Endodermal cell (in vitro differentiated cells): ENCODE results near the gene P2RY11. TPM values are rescaled to one million over a fixed set of nuclear protein-coding genes. Genes with fewer than 3 reads are reported as not detected.

ENCODE experiments used
- DNase-seq: peaks from one replicate; pipeline ENCODE4 v3.0.0-alpha.2; 2017
- H3K27ac ChIP-seq: 2 replicates; pipeline ENCODE4 v1.5.1; 2013; ENCODE audit warnings: mild to moderate bottlenecking, low read depth, low read length, moderate library complexity
- H3K27me3 ChIP-seq: 2 replicates; pipeline ENCODE4 v1.6.1; 2013; ENCODE audit warnings: mild to moderate bottlenecking, low read length, moderate library complexity; ENCODE audit not compliant: insufficient read depth, control insufficient read depth, poor library complexity, severe bottlenecking
- H3K36me3 ChIP-seq: 2 replicates; pipeline ENCODE4 v1.7.0; 2013; ENCODE audit warnings: mild to moderate bottlenecking, low read length, moderate library complexity; ENCODE audit not compliant: control insufficient read depth, insufficient read depth
- H3K4me1 ChIP-seq: one replicate; pipeline ENCODE4 v1.7.0; 2013; ENCODE audit warnings: low read length; ENCODE audit not compliant: control insufficient read depth, insufficient read depth
- H3K4me3 ChIP-seq: 2 replicates; pipeline ENCODE4 v1.5.1; 2013; ENCODE audit warnings: mild to moderate bottlenecking, low read length, moderate library complexity
- H3K9ac ChIP-seq: 2 replicates; pipeline ENCODE4 v1.6.1; 2013; ENCODE audit warnings: mild to moderate bottlenecking, low read length, moderate library complexity; ENCODE audit not compliant: poor library complexity, severe bottlenecking; ENCODE audit errors: extremely low read depth
- H3K9me3 ChIP-seq: 2 replicates; pipeline ENCODE4 v1.6.1; 2013; ENCODE audit warnings: mild to moderate bottlenecking, low read length, moderate library complexity; ENCODE audit not compliant: control insufficient read depth
- H3K27ac Mint-ChIP-seq: 2 replicates; pipeline ENCODE4 v1.8.0; 2020; ENCODE audit warnings: mixed read lengths
- H3K27me3 Mint-ChIP-seq: 2 replicates; pipeline ENCODE4 v1.8.0; 2021; ENCODE audit warnings: mild to moderate bottlenecking, mixed read lengths; ENCODE audit not compliant: insufficient read depth
- H3K36me3 Mint-ChIP-seq: 2 replicates; pipeline ENCODE4 v1.8.0; 2020; ENCODE audit warnings: low read depth, mixed read lengths
- H3K4me1 Mint-ChIP-seq: 2 replicates; pipeline ENCODE4 v1.8.0; 2020; ENCODE audit warnings: mixed read lengths
- H3K4me3 Mint-ChIP-seq: 2 replicates; pipeline ENCODE4 v1.8.0; 2020; ENCODE audit warnings: mild to moderate bottlenecking, moderate library complexity, mixed read lengths
- H3K9me3 Mint-ChIP-seq: 2 replicates; pipeline ENCODE4 v1.8.0; 2020; ENCODE audit warnings: mild to moderate bottlenecking, mixed read lengths
- WGBS, 2 experiments: methylation state at CpG; one replicate each; pipeline versions ENCODE4 v1.1.5 to v1.1.7; 2013; ENCODE audit warnings: missing lambda C conversion rate in 2 of 2, mixed read lengths in 1 of 2; ENCODE audit not compliant: insufficient coverage in 1 of 2, insufficient read length in 1 of 2; 5-methylcytosine and 5-hydroxymethylcytosine counted together
- total RNA-seq, 2 donors: library from RNA; stranded (reverse); fragmentation: NEBNext Ultra II Directional in 1 of 2; extraction: Animal tissue kit (Norgen Biotek cat#: 25700) in 1 of 2; gene quantifications; 2 replicates in 1 of 2; 3 replicates in 1 of 2; pipeline ENCODE4 v1.2.1, GENCODE V29; 2021
- TF ChIP-seq, protein P1 (sequence below): fragments of 200-600 bp; sonication (generic); conservative IDR thresholded peaks from 2 replicates; pipeline ENCODE4 v1.5.0; 2021; ENCODE audit warnings: antibody characterized with exemption, mild to moderate bottlenecking

Gene P2RY11
- total RNA-seq, 2 donors from 2014 or later: 9.0 to 14.8 TPM

DNA sequence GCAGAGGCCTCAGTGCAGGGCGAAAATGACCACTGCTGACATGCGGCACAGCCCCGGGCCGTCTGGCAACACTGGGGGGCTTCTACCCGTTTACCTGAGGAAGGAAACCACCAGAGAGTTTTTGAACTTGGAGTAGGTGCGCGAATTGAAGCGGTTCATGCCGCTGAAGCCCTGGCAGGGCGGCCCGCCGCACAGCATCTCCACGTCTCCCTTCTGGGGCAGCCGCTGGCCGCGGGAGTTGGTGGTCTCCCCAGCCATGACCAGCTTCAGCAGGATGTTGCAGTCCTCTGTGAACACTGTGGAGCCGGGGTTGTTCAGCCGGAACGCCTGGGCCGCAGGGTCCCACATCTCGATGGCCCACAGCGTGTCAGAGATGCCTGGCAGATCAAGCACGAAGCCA, 28.5 kb downstream of the P2RY11 start:
- no peak overlapping the region for H3K27ac ChIP-seq
- H3K9me3 ChIP-seq: no peaks in the 10 kb centered on the region
- Mint-ChIP-seq H3K4me1 (no peaks in the 10 kb centered on the region), H3K9me3 (no peaks in the 10 kb centered on the region), H3K36me3 (peaks cover 63% of the 10 kb centered on the region), H3K27ac (no peak overlapping the region), H3K27me3 (no peaks in the 10 kb centered on the region), H3K4me3 (no peak overlapping the region)
- no peak overlapping the region for H3K9ac ChIP-seq
- peaks cover 80% of the 10 kb centered on the region for H3K36me3 ChIP-seq
- WGBS, 2 experiments: 92 to 94% methylated on average over 15 to 23 of the region's 23 CpGs
- no peak overlapping the region for H3K4me3 ChIP-seq
- TF ChIP-seq, protein P1, sequence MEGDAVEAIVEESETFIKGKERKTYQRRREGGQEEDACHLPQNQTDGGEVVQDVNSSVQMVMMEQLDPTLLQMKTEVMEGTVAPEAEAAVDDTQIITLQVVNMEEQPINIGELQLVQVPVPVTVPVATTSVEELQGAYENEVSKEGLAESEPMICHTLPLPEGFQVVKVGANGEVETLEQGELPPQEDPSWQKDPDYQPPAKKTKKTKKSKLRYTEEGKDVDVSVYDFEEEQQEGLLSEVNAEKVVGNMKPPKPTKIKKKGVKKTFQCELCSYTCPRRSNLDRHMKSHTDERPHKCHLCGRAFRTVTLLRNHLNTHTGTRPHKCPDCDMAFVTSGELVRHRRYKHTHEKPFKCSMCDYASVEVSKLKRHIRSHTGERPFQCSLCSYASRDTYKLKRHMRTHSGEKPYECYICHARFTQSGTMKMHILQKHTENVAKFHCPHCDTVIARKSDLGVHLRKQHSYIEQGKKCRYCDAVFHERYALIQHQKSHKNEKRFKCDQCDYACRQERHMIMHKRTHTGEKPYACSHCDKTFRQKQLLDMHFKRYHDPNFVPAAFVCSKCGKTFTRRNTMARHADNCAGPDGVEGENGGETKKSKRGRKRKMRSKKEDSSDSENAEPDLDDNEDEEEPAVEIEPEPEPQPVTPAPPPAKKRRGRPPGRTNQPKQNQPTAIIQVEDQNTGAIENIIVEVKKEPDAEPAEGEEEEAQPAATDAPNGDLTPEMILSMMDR: no peak
- H3K27me3 ChIP-seq: no peaks in the 10 kb centered on the region
- DNase-seq: no peak
- no peaks in the 10 kb centered on the region for H3K4me1 ChIP-seq

DNA sequence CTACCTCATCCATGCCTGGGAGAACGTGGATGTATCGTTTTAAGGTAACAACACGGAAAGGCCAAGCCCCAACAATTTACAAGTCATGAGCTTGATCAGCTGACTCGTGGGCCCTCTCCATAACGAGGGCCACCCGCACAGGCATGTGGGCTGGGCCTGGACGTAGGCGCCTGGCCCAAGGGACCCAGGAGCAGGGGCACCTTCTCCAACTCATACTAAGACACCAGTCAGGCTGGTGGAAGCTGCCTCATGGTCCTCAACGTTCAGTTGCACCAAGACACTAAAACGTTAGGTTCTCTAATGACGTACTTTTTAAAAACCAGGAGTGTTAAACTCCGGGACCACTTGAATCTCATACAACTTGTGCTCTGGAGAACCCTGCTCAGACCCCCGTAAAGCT, 30.0 kb downstream of the P2RY11 start:
- H3K27me3 Mint-ChIP-seq: no peaks in the 10 kb centered on the region
- Histone ChIP-seq H3K36me3 (peaks cover 91% of the 10 kb centered on the region), H3K4me1 (no peaks in the 10 kb centered on the region), H3K27me3 (no peaks in the 10 kb centered on the region), H3K9me3 (no peaks in the 10 kb centered on the region), H3K4me3 (no peak overlapping the region), H3K27ac (no peak overlapping the region), H3K9ac (no peak overlapping the region)
- no peak overlapping the region for H3K27ac Mint-ChIP-seq
- no peaks in the 10 kb centered on the region for H3K4me1 Mint-ChIP-seq
- TF ChIP-seq, protein P1: no peak
- no peaks in the 10 kb centered on the region for H3K9me3 Mint-ChIP-seq
- H3K36me3 Mint-ChIP-seq: peaks cover 75% of the 10 kb centered on the region
- no peak for DNase-seq
- no peak overlapping the region for H3K4me3 Mint-ChIP-seq
- WGBS, 2 experiments: 94% methylated on average over 13 of the region's 13 CpGs

DNA sequence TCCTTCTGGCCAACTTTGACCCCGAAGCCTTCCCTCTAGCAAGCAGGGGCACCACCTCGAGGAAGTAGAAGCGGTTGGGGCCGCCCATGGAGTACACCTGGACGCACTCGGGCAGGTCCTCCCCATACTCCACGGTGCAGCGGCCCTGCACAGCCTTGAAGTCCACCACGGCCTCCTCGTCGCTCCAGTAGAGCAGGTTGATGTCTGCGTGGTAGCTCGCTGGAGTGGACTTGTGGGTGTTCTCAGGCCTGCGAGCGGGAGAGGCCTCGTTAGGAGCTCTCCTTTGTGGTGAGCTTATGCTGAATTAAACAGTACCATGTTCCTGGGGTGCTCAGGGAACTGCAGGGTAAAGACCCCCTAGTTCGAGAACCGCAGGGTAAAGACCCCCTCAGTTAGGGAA, 30.5 kb downstream of the P2RY11 start:
- Histone ChIP-seq H3K4me3 (no peak overlapping the region), H3K36me3 (peaks cover 93% of the 10 kb centered on the region), H3K9ac (no peak overlapping the region), H3K9me3 (no peaks in the 10 kb centered on the region), H3K27me3 (no peaks in the 10 kb centered on the region), H3K4me1 (no peaks in the 10 kb centered on the region), H3K27ac (no peak overlapping the region)
- TF ChIP-seq, protein P1: no peak
- Mint-ChIP-seq H3K27me3 (no peaks in the 10 kb centered on the region), H3K27ac (no peak overlapping the region), H3K36me3 (peaks cover 77% of the 10 kb centered on the region), H3K4me3 (no peak overlapping the region), H3K4me1 (no peaks in the 10 kb centered on the region), H3K9me3 (no peaks in the 10 kb centered on the region)
- 98% methylated on average over 18 of the region's 18 CpGs for WGBS, 2 experiments
- no peak for DNase-seq
